Mononuclear cell (primary cell): ENCODE data around the gene TRPM1. TPM values are rescaled to one million over a fixed set of nuclear protein-coding genes. Genes with fewer than 3 reads are reported as not detected.
"Not testable (repeated sequence)": the region's sequence is repeated elsewhere in the genome, so short reads cannot be mapped to it uniquely, and the experiment has no call there.

ENCODE experiments used
- H3K27me3 ChIP-seq: 2 replicates; pipeline ENCODE4 v1.6.0; 2011; ENCODE audit warnings: low read length, control low read depth; ENCODE audit not compliant: insufficient read depth
- H3K4me1 ChIP-seq: 2 replicates; pipeline ENCODE4 v1.5.1; 2011; ENCODE audit warnings: mild to moderate bottlenecking, low read length, control low read depth; ENCODE audit not compliant: insufficient read depth
- H3K4me3 ChIP-seq: 2 replicates; pipeline ENCODE4 v1.5.1; 2011; ENCODE audit warnings: mild to moderate bottlenecking, low read length, moderate library complexity
- H3K9me3 ChIP-seq: 2 replicates; pipeline ENCODE4 v1.5.1; 2011; ENCODE audit warnings: low read depth, mild to moderate bottlenecking, control low read depth, low read length
- total RNA-seq: library from RNA; depleted of rRNA; stranded (reverse); fragments of >200 nt; gene quantifications from one replicate; pipeline ENCODE4 v1.2.3, GENCODE V29; 2012

TRPM1 gene
- total RNA-seq, 1 donor, result not detected

GRCh38 chr15:31100738-31101137 lies 787 bp downstream of the TRPM1 start:
- Histone ChIP-seq H3K9me3 (no peaks in the 10 kb centered on the region), H3K27me3 (no peaks in the 10 kb centered on the region), H3K4me1 (peaks cover 11% of the 10 kb centered on the region), H3K4me3 (no peak overlapping the region)

- Histone ChIP-seq H3K27me3 (no peaks in the 10 kb centered on the region), H3K4me1 (peaks cover 11% of the 10 kb centered on the region), H3K4me3 (no peak overlapping the region), H3K9me3 (no peaks in the 10 kb centered on the region)
These were observed 2.4 kb downstream of the TRPM1 start for GRCh38 chr15:31098953-31099740.

GRCh38 chr15:31098491-31098917 lies 3.0 kb downstream of the TRPM1 start:
- Histone ChIP-seq H3K4me1 (peaks cover 11% of the 10 kb centered on the region), H3K27me3 (no peaks in the 10 kb centered on the region), H3K9me3 (no peaks in the 10 kb centered on the region), H3K4me3 (no peak overlapping the region)

- no peaks in the 10 kb centered on the region for H3K27me3 ChIP-seq
- H3K9me3 ChIP-seq, result no peaks in the 10 kb centered on the region
- H3K4me3 ChIP-seq, result no peak overlapping the region
- peaks cover 11% of the 10 kb centered on the region for H3K4me1 ChIP-seq
These were observed 5.0 kb downstream of the TRPM1 start for GRCh38 chr15:31096563-31096962.

- no peak overlapping the region for H3K4me3 ChIP-seq
- no peaks in the 10 kb centered on the region for H3K27me3 ChIP-seq
- no peaks in the 10 kb centered on the region for H3K4me1 ChIP-seq
- no peaks in the 10 kb centered on the region for H3K9me3 ChIP-seq
These were observed 10.0 kb downstream of the TRPM1 start for GRCh38 chr15:31091481-31091880.

- Histone ChIP-seq H3K4me1 (no peaks in the 10 kb centered on the region), H3K9me3 (no peaks in the 10 kb centered on the region), H3K27me3 (no peaks in the 10 kb centered on the region), H3K4me3 (no peak overlapping the region)
These were observed 10.8 kb downstream of the TRPM1 start for GRCh38 chr15:31090766-31091165.

GRCh38 chr15:31089368-31090047 lies 12.0 kb downstream of the TRPM1 start:
- Histone ChIP-seq H3K9me3 (no peaks in the 10 kb centered on the region), H3K27me3 (no peaks in the 10 kb centered on the region), H3K4me3 (no peak overlapping the region), H3K4me1 (no peaks in the 10 kb centered on the region)

- H3K27me3 ChIP-seq, result no peaks in the 10 kb centered on the region
- no peaks in the 10 kb centered on the region for H3K9me3 ChIP-seq
- no peak overlapping the region for H3K4me3 ChIP-seq
- no peaks in the 10 kb centered on the region for H3K4me1 ChIP-seq
These were observed 12.7 kb downstream of the TRPM1 start for GRCh38 chr15:31088672-31089367.

- H3K4me3 ChIP-seq, H3K9me3 ChIP-seq, H3K4me1 ChIP-seq, H3K27me3 ChIP-seq: not testable (repeated sequence)
These were observed 13.5 kb downstream of the TRPM1 start for GRCh38 chr15:31088041-31088440.

- peaks cover 3% of the 10 kb centered on the region for H3K4me1 ChIP-seq
- no peaks in the 10 kb centered on the region for H3K9me3 ChIP-seq
- no peak overlapping the region for H3K4me3 ChIP-seq
- H3K27me3 ChIP-seq, result no peaks in the 10 kb centered on the region
These were observed 15.2 kb downstream of the TRPM1 start for GRCh38 chr15:31086344-31086743.

GRCh38 chr15:31085359-31085758 lies 16.2 kb downstream of the TRPM1 start:
- no peak overlapping the region for H3K4me3 ChIP-seq
- H3K27me3 ChIP-seq, result no peaks in the 10 kb centered on the region
- H3K9me3 ChIP-seq, result no peaks in the 10 kb centered on the region
- peaks cover 8% of the 10 kb centered on the region for H3K4me1 ChIP-seq

- H3K9me3 ChIP-seq, result no peaks in the 10 kb centered on the region
- no peak overlapping the region for H3K4me3 ChIP-seq
- H3K4me1 ChIP-seq, result peaks cover 8% of the 10 kb centered on the region
- no peaks in the 10 kb centered on the region for H3K27me3 ChIP-seq
These were observed 17.3 kb downstream of the TRPM1 start for GRCh38 chr15:31084176-31084575.

GRCh38 chr15:31083370-31083780 lies 18.1 kb downstream of the TRPM1 start:
- Histone ChIP-seq H3K27me3 (no peaks in the 10 kb centered on the region), H3K4me1 (peaks cover 8% of the 10 kb centered on the region), H3K9me3 (no peaks in the 10 kb centered on the region), H3K4me3 (no peak overlapping the region)

GRCh38 chr15:31082771-31083369 lies 18.7 kb downstream of the TRPM1 start:
- Histone ChIP-seq H3K9me3 (no peaks in the 10 kb centered on the region), H3K27me3 (no peaks in the 10 kb centered on the region), H3K4me3 (no peak overlapping the region), H3K4me1 (peaks cover 8% of the 10 kb centered on the region)
